Cardiac atrium fibroblast (primary cell): ENCODE measurements around the gene SSC5D. TPM values are rescaled to one million over a fixed set of nuclear protein-coding genes. Genes with fewer than 3 reads are reported as not detected.

Experiments
- total RNA-seq: library from RNA; depleted of rRNA; stranded (reverse); fragments of >200 nt; gene quantifications from 2 replicates; pipeline ENCODE4 v1.2.3, GENCODE V29; 2015

SSC5D gene
- total RNA-seq = 7.0 and 7.9 TPM in 2 replicates

DNA sequence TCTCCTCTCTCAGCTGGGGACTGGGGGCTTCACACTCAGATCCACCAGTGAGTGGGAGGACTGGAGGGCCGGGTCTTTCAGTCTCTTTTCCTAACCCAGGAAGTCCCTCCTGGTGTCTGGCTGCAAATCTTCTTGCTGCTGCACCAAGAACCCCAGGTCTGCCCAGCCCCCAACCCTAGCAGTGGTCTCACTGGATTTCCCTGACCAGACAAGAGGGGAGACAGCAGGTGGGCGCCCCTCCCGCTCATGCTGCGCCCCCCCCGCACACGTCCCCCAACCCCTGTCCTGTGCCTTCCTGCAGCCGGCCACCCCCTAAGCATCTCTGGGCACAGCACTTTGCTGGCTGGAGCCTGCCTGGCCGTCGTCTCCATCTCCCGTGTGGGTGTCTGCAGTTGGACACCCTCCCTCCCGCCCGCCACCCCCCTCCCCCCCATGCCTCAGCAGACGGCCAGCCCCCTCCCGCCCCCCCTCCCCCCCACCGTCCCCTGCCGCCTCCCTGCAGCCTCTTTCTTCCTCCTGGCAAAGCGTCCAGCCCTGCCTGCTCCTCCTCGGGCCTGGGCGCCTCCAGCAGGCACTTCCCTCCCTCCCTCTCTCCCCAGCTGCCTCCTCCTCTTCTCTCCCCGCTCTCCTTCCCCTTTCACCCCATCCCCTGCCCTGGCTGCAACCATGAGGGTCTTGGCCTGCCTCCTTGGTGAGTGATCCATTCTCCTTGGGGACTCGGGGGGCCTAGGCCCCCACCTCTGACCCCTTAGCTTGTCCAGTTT lies at the start of gene SSC5D:
Gene SSC5D (plus strand): TSS at position 513 of the 764 bp plus-strand sequence. CDS start 154 bp downstream, at position 667.

GRCh38 chr19:55443045-55443823 lies 45.0 kb upstream of the SSC5D start, which contains the start of gene SHISA7:
Gene SHISA7, minus strand, starts transcription at chr19:55443300. Its CDS starts 437 bp downstream, at chr19:55442863.

GRCh38 chr19:55461259-55461973 lies 26.8 kb upstream of the SSC5D start, which contains the start of gene ISOC2:
Gene ISOC2, minus strand, starts transcription at chr19:55461642. Its CDS starts 5,156 bp downstream, at chr19:55456486.

DNA sequence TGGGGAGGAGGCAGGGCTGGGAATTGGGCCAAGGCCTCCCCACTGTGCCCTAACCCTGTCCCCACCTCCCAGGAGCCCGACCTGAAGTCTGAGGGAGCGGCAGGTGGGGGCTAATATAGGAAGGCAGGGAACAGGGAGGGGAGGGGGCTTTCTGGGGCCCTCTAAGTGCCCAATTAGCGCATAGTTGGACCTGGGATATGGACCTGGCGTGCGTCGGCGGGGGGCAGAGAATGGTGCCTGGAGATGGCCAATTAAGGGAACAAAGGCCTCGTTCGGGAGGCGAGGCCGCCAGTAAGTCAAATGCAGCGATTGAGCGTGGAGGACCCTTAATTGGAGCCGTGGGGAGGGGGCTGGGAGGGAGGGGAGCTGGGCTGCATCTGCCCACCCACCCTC lies 23.6 kb upstream of the SSC5D start, which contains the start of gene C19orf85:
Gene C19orf85 (minus strand): TSS at position 90 of the 393 bp plus-strand sequence. CDS start 197 bp downstream, outside the sequence.

DNA sequence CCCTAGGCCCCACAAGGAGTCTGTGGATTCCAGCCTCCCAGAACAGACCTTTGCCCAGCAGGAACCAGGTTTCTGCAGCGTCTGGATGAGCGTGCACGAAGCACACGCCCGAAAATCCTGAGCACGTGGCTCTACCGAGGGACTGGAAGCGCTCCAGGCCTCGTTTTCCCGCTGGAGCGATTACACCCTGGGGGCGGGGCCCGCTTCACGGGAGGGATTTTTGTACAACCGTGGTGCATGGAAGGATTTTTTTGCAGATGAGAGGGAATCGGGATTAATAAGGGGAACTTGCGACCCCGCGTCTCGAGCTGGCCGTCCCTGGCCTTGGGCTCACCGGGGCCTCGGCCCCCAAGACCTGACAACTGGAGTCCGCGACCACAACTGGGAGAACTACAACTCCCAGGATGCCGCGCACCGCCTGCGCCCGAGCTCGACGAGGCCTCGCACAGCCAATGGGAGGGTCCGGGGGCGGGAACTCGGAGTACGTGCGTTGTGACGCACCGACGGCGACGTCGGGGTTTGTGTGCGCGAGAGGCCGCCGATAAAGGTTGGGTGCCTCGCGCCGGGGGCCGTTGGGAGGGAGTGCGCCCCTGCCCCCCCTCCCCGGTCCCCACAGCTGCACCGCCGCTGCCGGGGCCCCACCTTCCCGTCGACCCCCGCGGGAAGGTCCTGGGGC lies 12.0 kb upstream of the SSC5D start, which contains the start of gene ZNF628:
Gene ZNF628 (plus strand): TSS at position 518 of the 676 bp plus-strand sequence. CDS start 3,294 bp downstream, outside the sequence.

GRCh38 chr19:55484593-55485438 lies 3.4 kb upstream of the SSC5D start, which contains the start of gene NAT14:
Gene NAT14, plus strand, starts transcription at chr19:55485188. Its CDS starts 521 bp downstream, at chr19:55485709.

GRCh38 chr19:55536951-55537740 lies 48.9 kb downstream of the SSC5D start, which contains the start of gene SBK2:
Gene SBK2, minus strand, starts transcription at chr19:55537133. Its CDS starts 839 bp downstream, at chr19:55536294.

GRCh38 chr19:55545443-55545842 lies 57.2 kb downstream of the SSC5D start, which contains the start of gene SBK3:
Gene SBK3, minus strand, starts transcription at chr19:55545543. Its CDS starts 0 bp downstream, at chr19:55545543.

Other genes with a start within 250 kb of the SSC5D start
- 29.1 and 42.4 TPM in 2 replicates for gene PPP6R1, start 229.4 kb upstream of the SSC5D start, total RNA-seq
- 21.9 and 33.4 TPM in 2 replicates for gene HSPBP1, start 208.3 kb upstream of the SSC5D start, total RNA-seq
- 6.1 and 10.2 TPM in 2 replicates for gene BRSK1, start 204.4 kb upstream of the SSC5D start, total RNA-seq
- gene TMEM150B, start 163.1 kb upstream of the SSC5D start, total RNA-seq = not detected in 2 replicates
- 2.2 and 12.2 TPM in 2 replicates for gene KMT5C, start 148.6 kb upstream of the SSC5D start, total RNA-seq
- not detected in 2 replicates for gene COX6B2, start 133.7 kb upstream of the SSC5D start, total RNA-seq
- gene GARIN5B, start 125.2 kb upstream of the SSC5D start, total RNA-seq = not detected in 2 replicates
- 1.6 and 2.9 TPM in 2 replicates for gene IL11, start 118.0 kb upstream of the SSC5D start, total RNA-seq
- gene TMEM190, start 111.6 kb upstream of the SSC5D start, total RNA-seq = not detected in 2 replicates
- not detected in 2 replicates for gene TMEM238, start 104.1 kb upstream of the SSC5D start, total RNA-seq
- 461 and 521 TPM in 2 replicates for gene RPL28, start 102.5 kb upstream of the SSC5D start, total RNA-seq
- 40.5 and 48.0 TPM in 2 replicates for gene UBE2S, start 80.6 kb upstream of the SSC5D start, total RNA-seq
- gene SHISA7, start 45.1 kb upstream of the SSC5D start, total RNA-seq = not detected in 2 replicates
- 94.4 and 116 TPM in 2 replicates for gene ISOC2, start 26.8 kb upstream of the SSC5D start, total RNA-seq
- not detected in 2 replicates for gene C19orf85, start 23.7 kb upstream of the SSC5D start, total RNA-seq
- 2.4 and 12.8 TPM in 2 replicates for gene ZNF628, start 11.8 kb upstream of the SSC5D start, total RNA-seq
- 10.7 and 13.0 TPM in 2 replicates for gene NAT14, start 3.2 kb upstream of the SSC5D start, total RNA-seq
- not detected in 2 replicates for gene SBK2, start 48.7 kb downstream of the SSC5D start, total RNA-seq
- gene SBK3, start 57.1 kb downstream of the SSC5D start, total RNA-seq = not detected in 2 replicates
- gene ZNF579, start 92.4 kb downstream of the SSC5D start, total RNA-seq = 4.5 and 6.5 TPM in 2 replicates
- 2.6 and 7.6 TPM in 2 replicates for gene FIZ1, start 111.1 kb downstream of the SSC5D start, total RNA-seq
- gene ZNF524, start 111.9 kb downstream of the SSC5D start, total RNA-seq = 5.4 and 8.1 TPM in 2 replicates
- 2.9 and 5.8 TPM in 2 replicates for gene ZNF865, start 117.2 kb downstream of the SSC5D start, total RNA-seq
- 2.9 and 6.1 TPM in 2 replicates for gene ZNF784, start 136.1 kb downstream of the SSC5D start, total RNA-seq
- 10.0 and 22.4 TPM in 2 replicates for gene ZNF580, start 152.6 kb downstream of the SSC5D start, total RNA-seq
- 20.0 and 43.3 TPM in 2 replicates for gene ZNF581, start 155.2 kb downstream of the SSC5D start, total RNA-seq
- gene CCDC106, start 159.8 kb downstream of the SSC5D start, total RNA-seq = 8.5 and 20.3 TPM in 2 replicates
- gene U2AF2, start 166.6 kb downstream of the SSC5D start, total RNA-seq = 88.6 and 122 TPM in 2 replicates
- 128 and 139 TPM in 2 replicates for gene EPN1, start 186.8 kb downstream of the SSC5D start, total RNA-seq
- not detected in 2 replicates for gene NLRP9, start 250.0 kb downstream of the SSC5D start, total RNA-seq